Small intestine (tissue), 7 donors: ENCODE measurements around the gene OR51G1. TPM values are rescaled to one million over a fixed set of nuclear protein-coding genes. Genes with fewer than 3 reads are reported as not detected.

Experiments
- DNase-seq, 2 donors: peaks; one replicate each; pipeline versions ENCODE4 v3.0.0 to v3.0.0-alpha.2; 2013
- FAIRE-seq: peaks from 2 replicates; lab custom pipeline; 2012; peaks lifted over from hg19 to GRCh38; lab: Jason Lieb, UNC
- H3K27ac ChIP-seq, 3 donors: one replicate each; pipeline ENCODE4 v1.5.1; 2013; ENCODE audit warnings: low read length in 2 of 3, mild to moderate bottlenecking in 2 of 3, control low read depth in 1 of 3, inconsistent platforms in 1 of 3, low read depth in 1 of 3, moderate library complexity in 1 of 3
- H3K27me3 ChIP-seq, 3 donors: one replicate each; pipeline ENCODE4 v1.6.1; 2013; ENCODE audit warnings: low read length in 3 of 3, inconsistent platforms in 1 of 3; ENCODE audit not compliant: control insufficient read depth in 3 of 3, insufficient read depth in 3 of 3
- H3K36me3 ChIP-seq, 3 donors: one replicate each; pipeline ENCODE4 v1.6.1; 2013; ENCODE audit warnings: low read length in 3 of 3, inconsistent platforms in 1 of 3, low read depth in 1 of 3, mild to moderate bottlenecking in 1 of 3, moderate library complexity in 1 of 3; ENCODE audit not compliant: control insufficient read depth in 3 of 3, insufficient read depth in 2 of 3
- H3K4me1 ChIP-seq, 3 donors: one replicate each; pipeline ENCODE4 v1.6.1; 2013; ENCODE audit warnings: low read length in 2 of 3, inconsistent platforms in 1 of 3, low read depth in 1 of 3, mild to moderate bottlenecking in 1 of 3, moderate library complexity in 1 of 3; ENCODE audit not compliant: control insufficient read depth in 3 of 3, insufficient read depth in 2 of 3
- H3K4me3 ChIP-seq, 3 donors: one replicate each; pipeline ENCODE4 v1.5.1; 2013; ENCODE audit warnings: low read length in 3 of 3, control low read depth in 1 of 3, inconsistent platforms in 1 of 3, low read depth in 1 of 3, mild to moderate bottlenecking in 1 of 3, moderate library complexity in 1 of 3
- H3K9me3 ChIP-seq, 2 donors: one replicate each; pipeline ENCODE4 v1.6.1; 2013; ENCODE audit warnings: low read depth in 1 of 2, low read length in 1 of 2; ENCODE audit not compliant: control insufficient read depth in 2 of 2, insufficient read depth in 1 of 2
- WGBS, 3 donors: extraction: QIAGEN DNeasy Blood & Tissue Kit; methylation state at CpG; one replicate each; pipeline ENCODE4 v1.1.7; 2013; 5-methylcytosine and 5-hydroxymethylcytosine counted together
- polyA plus RNA-seq, 4 donors: library from polyadenylated mRNA; stranded (reverse) in 3 of 4; unstranded in 1 of 4; fragments of 200-250 nt in 3 of 4; fragments of 120-200 nt in 1 of 4; gene quantifications; one replicate each; pipeline versions ENCODE4 v1.2.1 to v1.2.3, GENCODE V29; 2013
- donor health status: healthy with polysubstance abuse.
- donor health status: control.
- donor health status: control.
- donor health status: Bipolar disorder and iron deficiency.
- donor health status: healthy.

Gene OR51G1
- polyA plus RNA-seq, 4 donors, result not detected

- FAIRE-seq (no peak), DNase-seq (no peak)
- WGBS, 3 donors, result 34 to 58% (median 43%) methylated on average over 1 of the region's 1 CpG
Observed at GRCh38 chr11:4922304-4922703, 1.8 kb downstream of the OR51G1 start.

GRCh38 chr11:4921796-4922195 lies 2.3 kb downstream of the OR51G1 start:
- H3K27ac ChIP-seq, result no peak overlapping the region
- WGBS, 3 donors, result 35 to 65% (median 53%) methylated on average over 1 of the region's 1 CpG
- H3K27me3 ChIP-seq, result no peaks in the 10 kb centered on the region
- no peaks in the 10 kb centered on the region for H3K36me3 ChIP-seq
- H3K4me3 ChIP-seq, result no peak overlapping the region
- H3K9me3 ChIP-seq, result no peaks in the 10 kb centered on the region
- H3K4me1 ChIP-seq, result no peaks in the 10 kb centered on the region
- DNase-seq (no peak), FAIRE-seq (no peak)

More at GRCh38 chr11:4922304-4922703, 1.8 kb downstream of the OR51G1 start:
- Histone ChIP-seq H3K27me3 (no peaks in the 10 kb centered on the region), H3K27ac (no peak overlapping the region), H3K4me1 (no peaks in the 10 kb centered on the region), H3K9me3 (no peaks in the 10 kb centered on the region), H3K4me3 (no peak overlapping the region), H3K36me3 (no peaks in the 10 kb centered on the region)

GRCh38 chr11:4919250-4919649 lies 4.9 kb downstream of the OR51G1 start, which contains the start of gene OR51G2:
Gene OR51G2, minus strand, starts transcription at chr11:4919350. Its CDS starts 3,687 bp downstream, at chr11:4915663.
- no peaks in the 10 kb centered on the region for H3K9me3 ChIP-seq
- no peaks in the 10 kb centered on the region for H3K4me1 ChIP-seq
- no peaks in the 10 kb centered on the region for H3K27me3 ChIP-seq
- no peaks in the 10 kb centered on the region for H3K36me3 ChIP-seq
- no peak within 1 kb of the TSS for H3K27ac ChIP-seq
- FAIRE-seq, result no peak
- DNase-seq, result no peak
- WGBS, 3 donors, result 80 to 90% (median 89%) methylated on average over 4 of the region's 4 CpGs
- H3K4me3 ChIP-seq, result no peak within 1 kb of the TSS

- FAIRE-seq, result no peak
- Histone ChIP-seq H3K36me3 (no peaks in the 10 kb centered on the region), H3K9me3 (no peaks in the 10 kb centered on the region), H3K27ac (no peak overlapping the region), H3K27me3 (no peaks in the 10 kb centered on the region), H3K4me3 (no peak overlapping the region), H3K4me1 (no peaks in the 10 kb centered on the region)
- peak in 1 of 2 donors; percentile 19 for DNase-seq
Observed at GRCh38 chr11:4916581-4916980, 7.6 kb downstream of the OR51G1 start.

GRCh38 chr11:4903484-4903883 lies 20.7 kb downstream of the OR51G1 start, which contains the start of gene OR51A7:
Gene OR51A7, plus strand, starts transcription at chr11:4903783. Its CDS starts 3,587 bp downstream, at chr11:4907370.
- Histone ChIP-seq H3K27me3 (no peaks in the 10 kb centered on the region), H3K4me1 (no peaks in the 10 kb centered on the region), H3K9me3 (no peaks in the 10 kb centered on the region), H3K4me3 (no peak within 1 kb of the TSS), H3K27ac (no peak within 1 kb of the TSS), H3K36me3 (no peaks in the 10 kb centered on the region)
- FAIRE-seq (no peak), DNase-seq (no peak)

GRCh38 chr11:4891996-4892640 lies 32.0 kb downstream of the OR51G1 start:
- Histone ChIP-seq H3K27ac (no peak overlapping the region), H3K36me3 (no peaks in the 10 kb centered on the region), H3K4me3 (no peak overlapping the region), H3K27me3 (no peaks in the 10 kb centered on the region), H3K4me1 (no peaks in the 10 kb centered on the region), H3K9me3 (no peaks in the 10 kb centered on the region)
- FAIRE-seq (no peak), DNase-seq (no peak)
- WGBS, 3 donors, result 83 to 100% (median 93%) methylated on average over 1 of the region's 1 CpG

GRCh38 chr11:4890279-4890678 lies 33.9 kb downstream of the OR51G1 start:
- 84 to 88% (median 86%) methylated on average over 2 of the region's 2 CpGs for WGBS, 3 donors
- FAIRE-seq (no peak), DNase-seq (no peak)
- Histone ChIP-seq H3K27ac (no peak overlapping the region), H3K36me3 (no peaks in the 10 kb centered on the region), H3K27me3 (no peaks in the 10 kb centered on the region), H3K4me1 (no peaks in the 10 kb centered on the region), H3K9me3 (no peaks in the 10 kb centered on the region), H3K4me3 (no peak overlapping the region)

- H3K9me3 ChIP-seq, result no peaks in the 10 kb centered on the region
- H3K27ac ChIP-seq, result no peak overlapping the region
- DNase-seq, result no peak
- H3K4me3 ChIP-seq, result no peak overlapping the region
- FAIRE-seq, result no peak
- H3K4me1 ChIP-seq, result no peaks in the 10 kb centered on the region
- H3K27me3 ChIP-seq, result no peaks in the 10 kb centered on the region
- no peaks in the 10 kb centered on the region for H3K36me3 ChIP-seq
- WGBS, 3 donors, result 0% methylated on average over 1 of the region's 1 CpG
Observed at GRCh38 chr11:4887591-4887990, 36.5 kb downstream of the OR51G1 start.

GRCh38 chr11:4886186-4886585 lies 38.0 kb downstream of the OR51G1 start:
- H3K27ac ChIP-seq, result no peak overlapping the region
- no peaks in the 10 kb centered on the region for H3K36me3 ChIP-seq
- no peaks in the 10 kb centered on the region for H3K9me3 ChIP-seq
- H3K4me3 ChIP-seq, result no peak overlapping the region
- DNase-seq (no peak), FAIRE-seq (no peak)
- WGBS, 3 donors, result 6 to 42% (median 15%) methylated on average over 3 of the region's 3 CpGs
- H3K4me1 ChIP-seq, result no peaks in the 10 kb centered on the region
- no peaks in the 10 kb centered on the region for H3K27me3 ChIP-seq
